GM23338 (cell line): ENCODE data around the gene ZNHIT6. TPM values are rescaled to one million over a fixed set of nuclear protein-coding genes. Genes with fewer than 3 reads are reported as not detected.

Experiments
- ATAC-seq: fragments of 200-7000 bp; cut with Tn5 transposase; 3 replicates; pipeline ENCODE4 v1.9.1; 2020
- DNase-seq: peaks from one replicate; pipeline ENCODE4 v3.0.0-alpha.2; 2015; ENCODE audit warnings: low spot score
- H2AFZ ChIP-seq: fragments of 200-600 bp; sonication (generic); 2 replicates; pipeline ENCODE4 v1.8.0; 2016; ENCODE audit warnings: antibody characterized with exemption, mild to moderate bottlenecking, moderate library complexity
- H3F3A ChIP-seq: fragments of 200-600 bp; sonication (generic); replicated peaks from 2 replicates; pipeline ENCODE4 v1.8.0; 2017; ENCODE audit warnings: antibody characterized with exemption, mixed run types, low read depth
- H3K27ac ChIP-seq: fragments of 200-600 bp; sonication (generic); 2 replicates; pipeline ENCODE4 v1.6.1; 2016; ENCODE audit warnings: low read depth
- H3K27me3 ChIP-seq: fragments of 200-600 bp; sonication (generic); 2 replicates; pipeline ENCODE4 v1.8.0; 2016; ENCODE audit warnings: mild to moderate bottlenecking, mixed run types, moderate library complexity; ENCODE audit not compliant: insufficient read depth
- H3K36me3 ChIP-seq: fragments of 200-600 bp; sonication (generic); 2 replicates; pipeline ENCODE4 v1.8.0; 2016; ENCODE audit warnings: mild to moderate bottlenecking; ENCODE audit not compliant: insufficient read depth
- H3K4me1 ChIP-seq: fragments of 200-600 bp; sonication (generic); 2 replicates; pipeline ENCODE4 v1.8.0; 2016; ENCODE audit warnings: mild to moderate bottlenecking, moderate library complexity; ENCODE audit not compliant: insufficient read depth
- H3K4me2 ChIP-seq: fragments of 200-600 bp; sonication (generic); 2 replicates; pipeline ENCODE4 v1.7.1; 2017; ENCODE audit warnings: mixed run types
- H3K4me3 ChIP-seq: fragments of 200-600 bp; sonication (generic); 2 replicates; pipeline ENCODE4 v1.6.1; 2016; ENCODE audit warnings: mixed run types
- H3K79me2 ChIP-seq: fragments of 200-600 bp; sonication (generic); replicated peaks from 2 replicates; pipeline ENCODE4 v1.8.0; 2017; ENCODE audit warnings: mild to moderate bottlenecking; ENCODE audit not compliant: insufficient read depth
- H3K9me2 ChIP-seq: fragments of 200-600 bp; sonication (generic); 2 replicates; pipeline ENCODE4 v1.8.0; 2017; ENCODE audit not compliant: insufficient read depth
- H4K20me1 ChIP-seq: fragments of 200-600 bp; sonication (generic); replicated peaks from 2 replicates; pipeline ENCODE4 v1.8.0; 2017; ENCODE audit warnings: mild to moderate bottlenecking; ENCODE audit not compliant: insufficient read depth
- H3K27ac Mint-ChIP-seq: 2 replicates; pipeline ENCODE4 v1.8.0; 2020; ENCODE audit warnings: inconsistent platforms, mild to moderate bottlenecking, moderate library complexity, mixed read lengths
- H3K27me3 Mint-ChIP-seq: 3 replicates; pipeline ENCODE4 v1.8.0; 2022; ENCODE audit warnings: low read depth, mild to moderate bottlenecking, moderate library complexity, mixed read lengths, inconsistent platforms; ENCODE audit not compliant: insufficient read depth, poor library complexity
- H3K36me3 Mint-ChIP-seq: 3 replicates; pipeline ENCODE4 v1.8.0; 2021; ENCODE audit warnings: low read depth, mild to moderate bottlenecking, inconsistent platforms, moderate library complexity, mixed read lengths
- H3K4me1 Mint-ChIP-seq: 3 replicates; pipeline ENCODE4 v1.8.0; 2020; ENCODE audit warnings: mild to moderate bottlenecking, inconsistent platforms, mixed read lengths
- H3K4me3 Mint-ChIP-seq: 3 replicates; pipeline ENCODE4 v1.8.0; 2021; ENCODE audit warnings: moderate library complexity, mild to moderate bottlenecking, inconsistent platforms, mixed read lengths
- H3K9me3 Mint-ChIP-seq: 3 replicates; pipeline ENCODE4 v1.8.0; 2020; ENCODE audit warnings: moderate library complexity, mild to moderate bottlenecking, inconsistent platforms, mixed read lengths
- CREB1 ChIP-seq: fragments of 250-450 bp; sonication (Bioruptor Pico); IDR thresholded peaks from 2 replicates; pipeline ENCODE4 v1.5.0; 2020; ENCODE audit warnings: low read depth, mild to moderate bottlenecking, moderate library complexity
- EZH2 ChIP-seq: fragments of 200-600 bp; sonication (generic); IDR thresholded peaks from one replicate; pipeline ENCODE4 v1.8.0; 2017; ENCODE audit warnings: antibody characterized with exemption, mild to moderate bottlenecking, low read depth; ENCODE audit not compliant: unreplicated experiment
- EZH2phosphoT487 ChIP-seq: fragments of 200-600 bp; sonication (generic); IDR thresholded peaks from one replicate; pipeline ENCODE4 v1.8.1; 2018; ENCODE audit warnings: antibody characterized with exemption; ENCODE audit not compliant: unreplicated experiment
- ZNF114 ChIP-seq: fragments of 250-450 bp; sonication (Bioruptor Pico); IDR thresholded peaks from 2 replicates; pipeline ENCODE4 v1.5.0; 2020; ENCODE audit warnings: mild to moderate bottlenecking, moderate library complexity
- ZNF331 ChIP-seq: fragments of 250-450 bp; sonication (Bioruptor Pico); IDR thresholded peaks from 2 replicates; pipeline ENCODE4 v1.5.0; 2020; ENCODE audit warnings: low read depth, mild to moderate bottlenecking, moderate library complexity
- polyA plus RNA-seq: library from polyadenylated mRNA; unstranded; fragments of >200 nt; fragmentation: Nextera tagmentation; extraction: Ambion mirVana; gene quantifications from 2 replicates; pipeline ENCODE4 v1.2.1, GENCODE V29; 2016
- total RNA-seq: library from RNA; depleted of rRNA; stranded (reverse); fragments of >200 nt; shearing (Covaris generic); gene quantifications from 2 replicates; pipeline ENCODE4 v1.2.3, GENCODE V29; 2014
- TF ChIP-seq, protein P1 (sequence below): IDR thresholded peaks from one replicate; pipeline ENCODE4 v1.6.1; 2018; ENCODE audit warnings: antibody characterized with exemption; ENCODE audit not compliant: unreplicated experiment
- TF ChIP-seq, protein P2 (sequence below): fragments of 250-450 bp; sonication (Bioruptor Pico); IDR thresholded peaks from 2 replicates; pipeline ENCODE4 v1.5.0; 2020; ENCODE audit warnings: mild to moderate bottlenecking, moderate library complexity
- TF ChIP-seq, protein P3 (sequence below): IDR thresholded peaks from 2 replicates; pipeline ENCODE4 v1.6.1; 2016; ENCODE audit warnings: antibody characterized with exemption

The ZNHIT6 gene
- total and polyA plus RNA-seq, 2 experiments from 2014 or later: 17.3 to 20.9 TPM

DNA sequence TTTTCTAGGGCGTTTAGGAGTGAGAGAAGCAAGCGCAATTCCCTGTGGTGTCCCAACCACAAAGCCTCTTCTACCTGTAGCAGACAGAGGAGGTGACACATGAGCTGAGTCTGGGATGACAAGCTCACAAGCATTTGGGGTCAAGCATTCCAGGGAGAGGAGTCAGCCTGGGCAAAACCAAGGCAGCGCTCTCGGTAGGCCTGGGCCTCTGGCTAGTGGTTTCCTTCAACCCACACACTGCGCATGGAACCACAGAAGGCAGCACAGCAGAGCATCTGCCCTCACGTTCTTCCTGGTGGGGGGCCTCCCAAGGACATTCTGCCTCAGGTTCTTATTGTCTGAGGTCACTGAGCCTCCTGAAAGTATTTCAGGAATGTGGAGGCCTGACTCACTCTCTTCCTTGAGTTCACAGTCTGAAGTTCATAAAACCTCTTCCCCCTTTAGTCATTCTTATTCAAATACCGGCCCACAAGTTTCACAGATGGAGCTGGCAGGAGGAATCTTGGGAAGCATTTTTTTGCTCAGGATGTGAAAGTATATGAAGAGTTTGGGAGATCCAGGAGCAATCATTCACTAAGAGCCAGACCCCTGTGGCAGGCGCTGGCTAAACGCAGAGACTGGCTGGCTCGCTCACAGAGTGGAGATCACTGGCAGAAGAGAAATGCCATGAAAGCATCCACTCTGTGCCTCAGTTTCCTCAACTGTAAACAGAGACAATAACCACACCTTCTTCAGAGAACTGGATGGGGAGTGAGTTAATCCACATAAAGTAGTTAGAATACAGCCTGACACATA is 100.9 kb downstream of the ZNHIT6 start (continued):
- TF ChIP-seq, protein P1, sequence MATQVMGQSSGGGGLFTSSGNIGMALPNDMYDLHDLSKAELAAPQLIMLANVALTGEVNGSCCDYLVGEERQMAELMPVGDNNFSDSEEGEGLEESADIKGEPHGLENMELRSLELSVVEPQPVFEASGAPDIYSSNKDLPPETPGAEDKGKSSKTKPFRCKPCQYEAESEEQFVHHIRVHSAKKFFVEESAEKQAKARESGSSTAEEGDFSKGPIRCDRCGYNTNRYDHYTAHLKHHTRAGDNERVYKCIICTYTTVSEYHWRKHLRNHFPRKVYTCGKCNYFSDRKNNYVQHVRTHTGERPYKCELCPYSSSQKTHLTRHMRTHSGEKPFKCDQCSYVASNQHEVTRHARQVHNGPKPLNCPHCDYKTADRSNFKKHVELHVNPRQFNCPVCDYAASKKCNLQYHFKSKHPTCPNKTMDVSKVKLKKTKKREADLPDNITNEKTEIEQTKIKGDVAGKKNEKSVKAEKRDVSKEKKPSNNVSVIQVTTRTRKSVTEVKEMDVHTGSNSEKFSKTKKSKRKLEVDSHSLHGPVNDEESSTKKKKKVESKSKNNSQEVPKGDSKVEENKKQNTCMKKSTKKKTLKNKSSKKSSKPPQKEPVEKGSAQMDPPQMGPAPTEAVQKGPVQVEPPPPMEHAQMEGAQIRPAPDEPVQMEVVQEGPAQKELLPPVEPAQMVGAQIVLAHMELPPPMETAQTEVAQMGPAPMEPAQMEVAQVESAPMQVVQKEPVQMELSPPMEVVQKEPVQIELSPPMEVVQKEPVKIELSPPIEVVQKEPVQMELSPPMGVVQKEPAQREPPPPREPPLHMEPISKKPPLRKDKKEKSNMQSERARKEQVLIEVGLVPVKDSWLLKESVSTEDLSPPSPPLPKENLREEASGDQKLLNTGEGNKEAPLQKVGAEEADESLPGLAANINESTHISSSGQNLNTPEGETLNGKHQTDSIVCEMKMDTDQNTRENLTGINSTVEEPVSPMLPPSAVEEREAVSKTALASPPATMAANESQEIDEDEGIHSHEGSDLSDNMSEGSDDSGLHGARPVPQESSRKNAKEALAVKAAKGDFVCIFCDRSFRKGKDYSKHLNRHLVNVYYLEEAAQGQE: no peak

DNA sequence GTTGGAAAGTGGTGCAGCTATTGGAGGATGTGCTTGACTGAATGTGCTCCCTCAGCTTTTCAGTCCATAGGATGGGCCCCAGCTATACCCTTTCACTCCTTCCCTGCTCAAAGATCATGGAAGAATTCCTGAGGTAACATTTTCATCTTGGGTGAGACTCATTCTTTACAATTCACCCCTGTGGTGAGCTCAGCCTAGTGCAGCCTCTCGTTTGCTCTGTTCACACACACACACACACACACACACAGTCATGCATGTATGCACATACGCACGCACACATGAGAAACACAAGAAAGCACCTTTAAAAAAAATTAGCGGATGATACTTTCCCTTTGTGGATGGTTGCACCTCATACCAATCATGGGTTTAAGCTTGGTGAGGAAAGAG is 101.8 kb downstream of the ZNHIT6 start:
- Histone ChIP-seq H3K27ac (peak overlapping the region; percentile 92), H3K4me1 (peaks cover 19% of the 10 kb centered on the region), H2AFZ (no peak overlapping the region), H3K36me3 (no peaks in the 10 kb centered on the region; the same call in 1 of the 2 replicates), H4K20me1 (no peaks in the 10 kb centered on the region), H3F3A (no peaks in the 10 kb centered on the region; the same call in 1 of the 2 replicates), H3K9me2 (0 out of 2 replicates have a peak, but pooled peaks cover 19% of the 10 kb centered on the region), H3K4me3 (no peak overlapping the region), H3K4me2 (peak overlapping the region; percentile 61; the same call in 1 of the 2 replicates), H3K79me2 (no peaks in the 10 kb centered on the region), H3K27me3 (no peaks in the 10 kb centered on the region)
- ATAC-seq: no peak
- Mint-ChIP-seq H3K27ac (peak overlapping the region; percentile 91), H3K9me3 (peaks cover 11% of the 10 kb centered on the region; the same call in 2 of the 3 replicates), H3K27me3 (peaks cover 10% of the 10 kb centered on the region), H3K4me1 (peaks cover 41% of the 10 kb centered on the region), H3K4me3 (no peak overlapping the region; the same call in 2 of the 3 replicates), H3K36me3 (peaks cover 12% of the 10 kb centered on the region)
- TF ChIP-seq EZH2phosphoT487 (no peak), ZNF331 (CRISPR knock-in tag) (no peak), EZH2 (no peak), CREB1 (CRISPR knock-in tag) (no peak), ZNF114 (CRISPR knock-in tag) (no peak)
- TF ChIP-seq, protein P2, sequence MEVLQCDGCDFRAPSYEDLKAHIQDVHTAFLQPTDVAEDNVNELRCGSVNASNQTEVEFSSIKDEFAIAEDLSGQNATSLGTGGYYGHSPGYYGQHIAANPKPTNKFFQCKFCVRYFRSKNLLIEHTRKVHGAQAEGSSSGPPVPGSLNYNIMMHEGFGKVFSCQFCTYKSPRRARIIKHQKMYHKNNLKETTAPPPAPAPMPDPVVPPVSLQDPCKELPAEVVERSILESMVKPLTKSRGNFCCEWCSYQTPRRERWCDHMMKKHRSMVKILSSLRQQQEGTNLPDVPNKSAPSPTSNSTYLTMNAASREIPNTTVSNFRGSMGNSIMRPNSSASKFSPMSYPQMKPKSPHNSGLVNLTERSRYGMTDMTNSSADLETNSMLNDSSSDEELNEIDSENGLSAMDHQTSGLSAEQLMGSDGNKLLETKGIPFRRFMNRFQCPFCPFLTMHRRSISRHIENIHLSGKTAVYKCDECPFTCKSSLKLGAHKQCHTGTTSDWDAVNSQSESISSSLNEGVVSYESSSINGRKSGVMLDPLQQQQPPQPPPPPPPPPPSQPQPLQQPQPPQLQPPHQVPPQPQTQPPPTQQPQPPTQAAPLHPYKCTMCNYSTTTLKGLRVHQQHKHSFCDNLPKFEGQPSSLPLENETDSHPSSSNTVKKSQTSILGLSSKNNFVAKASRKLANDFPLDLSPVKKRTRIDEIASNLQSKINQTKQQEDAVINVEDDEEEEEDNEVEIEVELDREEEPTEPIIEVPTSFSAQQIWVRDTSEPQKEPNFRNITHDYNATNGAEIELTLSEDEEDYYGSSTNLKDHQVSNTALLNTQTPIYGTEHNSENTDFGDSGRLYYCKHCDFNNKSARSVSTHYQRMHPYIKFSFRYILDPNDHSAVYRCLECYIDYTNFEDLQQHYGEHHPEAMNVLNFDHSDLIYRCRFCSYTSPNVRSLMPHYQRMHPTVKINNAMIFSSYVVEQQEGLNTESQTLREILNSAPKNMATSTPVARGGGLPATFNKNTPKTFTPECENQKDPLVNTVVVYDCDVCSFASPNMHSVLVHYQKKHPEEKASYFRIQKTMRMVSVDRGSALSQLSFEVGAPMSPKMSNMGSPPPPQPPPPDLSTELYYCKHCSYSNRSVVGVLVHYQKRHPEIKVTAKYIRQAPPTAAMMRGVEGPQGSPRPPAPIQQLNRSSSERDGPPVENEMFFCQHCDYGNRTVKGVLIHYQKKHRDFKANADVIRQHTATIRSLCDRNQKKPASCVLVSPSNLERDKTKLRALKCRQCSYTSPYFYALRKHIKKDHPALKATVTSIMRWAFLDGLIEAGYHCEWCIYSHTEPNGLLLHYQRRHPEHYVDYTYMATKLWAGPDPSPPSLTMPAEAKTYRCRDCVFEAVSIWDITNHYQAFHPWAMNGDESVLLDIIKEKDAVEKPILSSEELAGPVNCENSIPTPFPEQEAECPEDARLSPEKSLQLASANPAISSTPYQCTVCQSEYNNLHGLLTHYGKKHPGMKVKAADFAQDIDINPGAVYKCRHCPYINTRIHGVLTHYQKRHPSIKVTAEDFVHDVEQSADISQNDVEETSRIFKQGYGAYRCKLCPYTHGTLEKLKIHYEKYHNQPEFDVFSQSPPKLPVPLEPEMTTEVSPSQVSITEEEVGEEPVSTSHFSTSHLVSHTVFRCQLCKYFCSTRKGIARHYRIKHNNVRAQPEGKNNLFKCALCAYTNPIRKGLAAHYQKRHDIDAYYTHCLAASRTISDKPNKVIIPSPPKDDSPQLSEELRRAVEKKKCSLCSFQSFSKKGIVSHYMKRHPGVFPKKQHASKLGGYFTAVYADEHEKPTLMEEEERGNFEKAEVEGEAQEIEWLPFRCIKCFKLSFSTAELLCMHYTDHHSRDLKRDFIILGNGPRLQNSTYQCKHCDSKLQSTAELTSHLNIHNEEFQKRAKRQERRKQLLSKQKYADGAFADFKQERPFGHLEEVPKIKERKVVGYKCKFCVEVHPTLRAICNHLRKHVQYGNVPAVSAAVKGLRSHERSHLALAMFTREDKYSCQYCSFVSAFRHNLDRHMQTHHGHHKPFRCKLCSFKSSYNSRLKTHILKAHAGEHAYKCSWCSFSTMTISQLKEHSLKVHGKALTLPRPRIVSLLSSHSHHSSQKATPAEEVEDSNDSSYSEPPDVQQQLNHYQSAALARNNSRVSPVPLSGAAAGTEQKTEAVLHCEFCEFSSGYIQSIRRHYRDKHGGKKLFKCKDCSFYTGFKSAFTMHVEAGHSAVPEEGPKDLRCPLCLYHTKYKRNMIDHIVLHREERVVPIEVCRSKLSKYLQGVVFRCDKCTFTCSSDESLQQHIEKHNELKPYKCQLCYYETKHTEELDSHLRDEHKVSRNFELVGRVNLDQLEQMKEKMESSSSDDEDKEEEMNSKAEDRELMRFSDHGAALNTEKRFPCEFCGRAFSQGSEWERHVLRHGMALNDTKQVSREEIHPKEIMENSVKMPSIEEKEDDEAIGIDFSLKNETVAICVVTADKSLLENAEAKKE: no peak
- TF ChIP-seq, protein P3, sequence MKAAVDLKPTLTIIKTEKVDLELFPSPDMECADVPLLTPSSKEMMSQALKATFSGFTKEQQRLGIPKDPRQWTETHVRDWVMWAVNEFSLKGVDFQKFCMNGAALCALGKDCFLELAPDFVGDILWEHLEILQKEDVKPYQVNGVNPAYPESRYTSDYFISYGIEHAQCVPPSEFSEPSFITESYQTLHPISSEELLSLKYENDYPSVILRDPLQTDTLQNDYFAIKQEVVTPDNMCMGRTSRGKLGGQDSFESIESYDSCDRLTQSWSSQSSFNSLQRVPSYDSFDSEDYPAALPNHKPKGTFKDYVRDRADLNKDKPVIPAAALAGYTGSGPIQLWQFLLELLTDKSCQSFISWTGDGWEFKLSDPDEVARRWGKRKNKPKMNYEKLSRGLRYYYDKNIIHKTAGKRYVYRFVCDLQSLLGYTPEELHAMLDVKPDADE: no peak
- TF ChIP-seq, protein P1: no peak
- no peak for DNase-seq
